Subcutaneous abdominal adipose tissue (tissue), 5 donors: ENCODE data around the gene SMARCAL1.

Experiments
- H3K27ac ChIP-seq: one replicate; pipeline ENCODE4 v1.7.0; 2013; ENCODE audit warnings: low read depth, mild to moderate bottlenecking, inconsistent platforms, low read length, moderate library complexity
- H3K27me3 ChIP-seq, 5 donors: one replicate each; pipeline ENCODE4 v1.7.0; 2013; ENCODE audit warnings: low read length in 5 of 5, inconsistent platforms in 1 of 5; ENCODE audit not compliant: control insufficient read depth in 5 of 5, insufficient read depth in 4 of 5
- H3K36me3 ChIP-seq, 5 donors: one replicate each; pipeline ENCODE4 v1.7.0; 2013; ENCODE audit warnings: low read length in 5 of 5; ENCODE audit not compliant: control insufficient read depth in 5 of 5, insufficient read depth in 5 of 5
- H3K4me1 ChIP-seq, 5 donors: one replicate each; pipeline ENCODE4 v1.7.0; 2013; ENCODE audit warnings: low read length in 5 of 5, mild to moderate bottlenecking in 3 of 5, moderate library complexity in 1 of 5; ENCODE audit not compliant: control insufficient read depth in 5 of 5, insufficient read depth in 5 of 5
- H3K4me3 ChIP-seq, 5 donors: one replicate each; pipeline ENCODE4 v1.7.0; 2013; ENCODE audit warnings: low read length in 5 of 5, low read depth in 1 of 5
- H3K9ac ChIP-seq, 5 donors: one replicate each; pipeline ENCODE4 v1.7.0; 2013; ENCODE audit warnings: low read length in 5 of 5, mild to moderate bottlenecking in 4 of 5, moderate library complexity in 3 of 5
- H3K9me3 ChIP-seq, 5 donors: one replicate each; pipeline ENCODE4 v1.7.0; 2013; ENCODE audit warnings: low read length in 5 of 5; ENCODE audit not compliant: control insufficient read depth in 5 of 5
- donor health status: healthy.
- donor health status: healthy.
- donor health status: healthy.
- donor health status: healthy.
- donor health status: healthy.

SMARCAL1 gene

DNA sequence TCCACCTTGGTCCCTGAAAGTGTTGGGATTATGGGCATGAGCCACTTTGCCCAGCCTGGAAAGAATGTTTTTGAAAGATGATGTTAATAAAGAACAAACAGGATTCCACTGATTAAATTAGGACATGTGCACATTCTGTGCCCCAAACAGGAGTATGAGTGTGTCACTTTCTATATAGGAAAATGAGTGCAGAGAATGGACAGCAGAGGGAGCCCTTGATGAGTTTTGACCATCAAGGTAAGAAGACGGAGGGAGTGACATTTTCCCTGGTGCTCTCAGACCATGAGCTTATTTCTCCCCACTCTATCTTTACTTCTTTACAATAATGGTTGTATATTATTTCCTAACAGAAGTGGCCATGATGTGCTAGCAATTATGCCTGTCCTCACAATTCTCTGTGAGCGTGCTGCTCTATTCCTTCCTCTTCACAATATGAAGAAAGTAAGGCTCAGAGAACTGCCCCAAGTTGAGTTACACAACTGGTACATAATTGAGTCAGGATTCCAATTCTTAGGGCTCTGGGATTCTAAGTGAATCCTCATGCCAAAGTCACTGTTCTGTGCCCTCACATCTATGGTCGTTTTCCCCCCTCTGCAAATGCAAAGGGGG lies 107.0 kb downstream of the SMARCAL1 start:
- Histone ChIP-seq H3K4me1 (peaks cover 0 to 5% (median 0%) of the 10 kb centered on the region in 5 donors), H3K36me3 (no peaks in the 10 kb centered on the region), H3K9me3 (no peaks in the 10 kb centered on the region), H3K27me3 (no peaks in the 10 kb centered on the region), H3K4me3 (no peak overlapping the region), H3K9ac (no peak overlapping the region), H3K27ac (no peak overlapping the region)

DNA sequence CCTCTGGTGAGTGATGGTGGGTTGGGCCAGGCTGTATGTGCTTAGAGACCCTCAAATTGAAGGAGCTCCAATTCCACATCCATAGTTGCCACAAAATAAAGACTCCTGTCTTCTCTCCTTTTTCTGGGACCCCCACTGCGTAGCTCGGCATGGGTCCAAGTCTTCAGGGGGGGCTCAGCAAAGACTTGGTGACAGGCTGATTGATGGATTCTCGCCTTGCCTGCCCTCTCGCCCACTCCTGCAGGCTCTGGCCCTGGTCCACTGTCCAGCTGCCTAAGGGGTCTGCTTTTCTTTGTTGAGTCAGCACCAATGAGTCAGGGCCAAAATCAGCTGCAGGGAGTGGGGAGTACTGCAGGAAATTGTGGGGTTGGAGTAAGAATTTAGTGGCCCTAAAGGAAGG lies 107.8 kb downstream of the SMARCAL1 start:
- no peak overlapping the region for H3K27ac ChIP-seq
- no peak overlapping the region for H3K9ac ChIP-seq
- no peak overlapping the region for H3K4me3 ChIP-seq
- peaks cover 0 to 5% (median 0%) of the 10 kb centered on the region in 5 donors for H3K4me1 ChIP-seq
- H3K9me3 ChIP-seq = no peaks in the 10 kb centered on the region
- no peaks in the 10 kb centered on the region for H3K27me3 ChIP-seq
- H3K36me3 ChIP-seq = no peaks in the 10 kb centered on the region

DNA sequence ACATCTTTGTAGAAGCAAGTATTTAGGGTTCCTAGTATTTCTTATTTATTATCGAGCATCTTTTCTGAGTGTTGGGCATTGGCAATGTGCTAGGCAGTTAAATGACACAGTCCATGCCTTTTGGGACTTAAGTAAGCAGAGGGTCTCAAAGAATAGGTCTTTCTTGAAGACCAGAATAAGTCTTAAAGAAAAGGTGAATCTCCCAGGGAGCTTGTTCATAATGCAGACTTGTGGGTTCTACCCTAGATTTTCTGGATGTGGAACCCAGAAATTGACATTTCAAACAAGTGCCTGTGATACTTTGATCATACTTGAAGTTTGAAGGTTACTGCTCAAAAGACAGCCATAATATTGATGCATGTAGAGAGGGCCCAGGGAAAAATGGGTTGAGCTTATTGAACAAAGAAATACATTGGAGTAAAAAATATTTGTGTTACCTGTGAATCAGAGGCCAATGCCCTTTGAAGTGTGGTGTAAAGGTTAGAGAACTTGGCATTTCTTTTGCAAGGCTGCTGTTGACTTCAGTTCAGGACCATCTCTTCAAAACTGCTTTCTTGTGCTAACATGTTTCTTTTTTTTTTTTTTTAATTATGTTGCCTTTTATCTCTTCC lies 110.7 kb downstream of the SMARCAL1 start:
- Histone ChIP-seq H3K4me3 (no peak overlapping the region), H3K9ac (no peak overlapping the region), H3K4me1 (peaks cover 0 to 5% (median 0%) of the 10 kb centered on the region in 5 donors), H3K9me3 (no peaks in the 10 kb centered on the region), H3K27me3 (no peaks in the 10 kb centered on the region), H3K36me3 (no peaks in the 10 kb centered on the region), H3K27ac (no peak overlapping the region)

DNA sequence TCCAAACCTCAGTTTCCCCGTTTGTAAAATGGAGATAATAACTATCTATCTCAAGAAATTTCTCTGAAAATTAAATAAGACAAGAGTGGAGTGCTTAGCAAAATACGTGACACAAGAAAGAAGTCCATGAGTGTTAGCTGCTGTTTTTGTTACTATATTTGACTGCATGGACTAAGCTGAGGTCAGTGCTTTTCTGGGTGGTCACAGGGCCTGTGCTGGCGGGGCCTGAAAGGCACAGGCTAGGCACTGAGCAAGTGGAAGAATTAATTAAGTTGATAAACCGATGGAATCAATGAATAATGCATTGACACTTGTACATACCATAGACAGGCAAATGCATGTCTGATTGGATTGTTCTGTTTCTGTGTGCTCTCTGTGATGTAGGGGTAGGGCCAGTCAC lies 113.7 kb downstream of the SMARCAL1 start:
- peaks cover 0 to 2% (median 0%) of the 10 kb centered on the region in 5 donors for H3K4me1 ChIP-seq
- H3K9me3 ChIP-seq = no peaks in the 10 kb centered on the region
- no peaks in the 10 kb centered on the region for H3K36me3 ChIP-seq
- no peak overlapping the region for H3K4me3 ChIP-seq
- no peak overlapping the region for H3K27ac ChIP-seq
- no peaks in the 10 kb centered on the region for H3K27me3 ChIP-seq
- no peak overlapping the region for H3K9ac ChIP-seq

DNA sequence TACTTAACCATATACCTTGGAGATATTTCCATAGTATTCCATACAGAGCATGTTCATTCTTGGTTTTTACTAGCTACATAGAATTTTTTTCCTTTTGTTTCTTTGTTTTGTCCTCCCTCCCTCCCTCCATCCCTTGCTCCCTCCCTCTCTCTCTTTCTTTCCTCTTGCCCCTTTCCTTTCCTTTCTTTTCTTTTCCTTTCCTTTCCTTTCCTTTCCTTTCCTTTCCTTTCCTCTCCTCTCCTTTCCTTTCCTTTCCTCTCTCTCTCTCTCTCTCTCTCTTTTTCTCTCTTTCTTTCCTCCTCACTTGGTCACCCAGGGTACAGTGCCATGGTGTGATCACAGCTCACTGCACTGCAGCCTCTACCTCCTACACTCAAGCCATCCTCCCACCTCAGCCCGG lies 114.7 kb downstream of the SMARCAL1 start:
- no peak overlapping the region for H3K9ac ChIP-seq

DNA sequence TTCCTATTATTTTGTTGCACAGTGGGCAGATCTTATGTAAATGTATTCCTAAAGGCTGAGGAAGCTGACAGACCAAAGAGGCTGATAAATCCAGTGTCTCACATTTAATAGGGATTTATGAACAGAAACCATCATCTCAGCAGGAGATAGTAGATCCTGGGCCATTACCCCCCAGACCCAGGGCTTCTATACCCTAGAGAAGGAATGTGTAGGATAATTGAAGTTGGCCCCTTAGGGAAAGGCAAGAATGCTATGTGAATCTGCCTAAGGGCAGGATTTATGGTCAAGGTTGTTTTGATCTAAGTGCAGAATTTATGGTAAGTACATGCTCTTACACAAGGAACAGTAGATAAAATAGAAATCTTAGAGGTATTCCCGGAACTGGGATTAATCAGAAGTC lies 115.3 kb downstream of the SMARCAL1 start:
- H3K27ac ChIP-seq = no peak overlapping the region
- no peaks in the 10 kb centered on the region for H3K27me3 ChIP-seq
- no peak overlapping the region for H3K9ac ChIP-seq
- peaks cover 0 to 2% (median 0%) of the 10 kb centered on the region in 5 donors for H3K4me1 ChIP-seq
- no peaks in the 10 kb centered on the region for H3K9me3 ChIP-seq
- H3K4me3 ChIP-seq = no peak overlapping the region
- H3K36me3 ChIP-seq = no peaks in the 10 kb centered on the region

More for the DNA sequence above, 114.7 kb downstream of the SMARCAL1 start:
- Histone ChIP-seq H3K4me1 (peaks cover 0 to 2% (median 0%) of the 10 kb centered on the region in 5 donors), H3K36me3 (no peaks in the 10 kb centered on the region), H3K27me3 (no peaks in the 10 kb centered on the region), H3K27ac (no peak overlapping the region), H3K4me3 (no peak overlapping the region), H3K9me3 (no peaks in the 10 kb centered on the region)

DNA sequence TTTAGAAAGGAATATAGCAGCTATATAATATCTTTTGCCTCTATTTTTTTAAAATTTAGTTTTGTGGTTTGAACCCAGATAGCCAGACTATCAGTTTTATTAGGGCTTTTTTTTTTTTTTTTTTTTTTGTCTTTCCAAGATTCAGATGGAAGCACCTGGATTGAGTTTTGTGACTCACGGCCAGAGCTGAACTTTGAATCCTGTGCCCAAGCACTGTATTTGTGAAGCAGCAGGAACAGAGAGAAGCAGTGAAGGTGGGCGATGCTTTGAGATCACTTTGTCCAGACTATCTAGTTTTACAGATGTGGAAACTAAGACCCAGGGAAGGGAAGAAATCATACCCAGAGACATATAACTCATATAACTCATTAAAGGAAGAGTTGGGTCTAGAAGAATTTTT lies 120.3 kb downstream of the SMARCAL1 start:
- Histone ChIP-seq H3K4me1 (peaks cover 8 to 41% (median 21%) of the 10 kb centered on the region in 5 donors), H3K4me3 (no peak overlapping the region), H3K9ac (no peak overlapping the region), H3K27me3 (peaks cover 0 to 3% (median 0%) of the 10 kb centered on the region in 5 donors), H3K36me3 (no peaks in the 10 kb centered on the region), H3K9me3 (no peaks in the 10 kb centered on the region), H3K27ac (no peak overlapping the region)
